Measurements from ENCODE around the gene PASK. TPM values are rescaled to one million over a fixed set of nuclear protein-coding genes. Genes with fewer than 3 reads are reported as not detected.
A peak's percentile ranks its signal among the peaks of the same experiment; 100 is the strongest.

PASK gene
- polyA plus RNA-seq, 3 donors: 0.56 to 4.3 (median 0.70) TPM

DNA sequence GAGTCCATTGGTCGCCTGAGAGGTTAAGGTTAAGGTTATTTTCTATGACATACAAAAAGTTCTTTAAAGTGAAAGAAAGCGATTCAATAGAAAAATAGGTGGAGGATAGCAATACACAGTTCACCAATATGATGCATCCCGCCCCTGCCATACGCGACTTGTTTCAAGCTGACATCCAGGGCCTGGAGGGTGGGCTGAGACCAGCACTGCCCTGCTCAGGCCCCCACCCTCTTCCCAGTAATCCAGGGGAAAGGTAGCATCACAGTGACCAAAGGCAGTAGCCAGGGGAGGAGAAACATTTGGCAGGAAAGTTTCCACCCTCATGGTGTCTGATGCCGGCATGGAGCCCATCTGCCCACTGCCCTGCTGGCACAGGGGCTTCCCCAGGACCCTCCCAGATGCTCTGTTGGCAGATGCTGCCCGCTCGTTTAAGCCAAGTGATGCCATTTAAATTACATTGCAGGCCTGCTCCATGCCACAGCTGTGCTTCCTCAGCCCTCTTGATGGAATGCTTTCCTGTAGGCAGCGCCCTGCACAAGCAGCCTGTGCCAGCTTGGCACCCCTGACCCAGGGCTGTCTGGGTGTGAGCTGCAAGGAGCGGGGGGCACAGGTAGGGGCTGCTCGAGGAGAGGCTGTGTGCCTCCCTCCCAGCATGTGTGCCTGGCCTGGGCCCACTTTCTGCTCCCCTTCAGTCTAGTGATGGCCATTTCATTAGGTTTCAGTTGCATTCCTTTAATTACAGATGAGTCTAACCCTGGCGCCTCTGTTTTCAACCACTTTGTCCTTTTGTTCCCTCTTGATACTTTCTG, 28.5 kb upstream of the PASK start:
- no peak for DNase-seq
- Mint-ChIP-seq H3K36me3 (peaks cover 72 to 93% of the 10 kb centered on the region in 2 donors), H3K9me3 (peaks cover 0 to 3% (median 0%) of the 10 kb centered on the region in 7 donors), H3K4me3 (no peak overlapping the region), H3K27me3 (ENCODE audit: low read depth in 3 of 3) (peaks cover 0 to 3% (median 1%) of the 10 kb centered on the region in 3 donors), H3K27ac (peak overlapping the region in 1 of 7 donors; percentile 35), H3K4me1 (no peaks in the 10 kb centered on the region)
- Histone ChIP-seq H3K9me3 (replicated peaks in 1 of 2; ENCODE audit: control insufficient read depth in 1 of 2, insufficient read depth in 1 of 2, low read length in 2 of 2) (no peaks in the 10 kb centered on the region), H3K4me3 (replicated peaks in 1 of 3; ENCODE audit: low read depth in 2 of 3, low read length in 3 of 3) (no peak overlapping the region), H3K9ac (ENCODE audit: insufficient read depth, low read length, poor library complexity, severe bottlenecking) (no peak overlapping the region), H3K27ac (ENCODE audit: low read depth in 1 of 2, low read length in 2 of 2) (no peak overlapping the region), H3K4me2 (replicated peaks; ENCODE audit: extremely low read depth, low read length, poor library complexity, severe bottlenecking) (no peak overlapping the region), H3K79me2 (ENCODE audit: insufficient read depth, low read length) (no peaks in the 10 kb centered on the region), H3K36me3 (replicated peaks in 1 of 2; ENCODE audit: control insufficient read depth in 1 of 2, insufficient read depth in 2 of 2, low read length in 2 of 2) (peaks cover 51 to 86% of the 10 kb centered on the region in 2 donors), H3K27me3 (ENCODE audit: control insufficient read depth in 2 of 2, insufficient read depth in 2 of 2, low read length in 2 of 2) (no peaks in the 10 kb centered on the region), H3K4me1 (ENCODE audit: control insufficient read depth in 1 of 2, insufficient read depth in 2 of 2, low read length in 2 of 2) (no peaks in the 10 kb centered on the region), H2AFZ (ENCODE audit: insufficient read depth, low read depth, low read length, poor library complexity, severe bottlenecking) (no peak overlapping the region), H4K20me1 (ENCODE audit: insufficient read depth, low read length) (no peaks in the 10 kb centered on the region)
- TF ChIP-seq CTCF (IDR thresholded peaks at IDR 0.05): no peak
- WGBS (ENCODE audit: insufficient coverage): 97% methylated on average over 4 of the region's 12 CpGs
- intact Hi-C loops (cut with micrococcal nuclease): no loop called here

DNA sequence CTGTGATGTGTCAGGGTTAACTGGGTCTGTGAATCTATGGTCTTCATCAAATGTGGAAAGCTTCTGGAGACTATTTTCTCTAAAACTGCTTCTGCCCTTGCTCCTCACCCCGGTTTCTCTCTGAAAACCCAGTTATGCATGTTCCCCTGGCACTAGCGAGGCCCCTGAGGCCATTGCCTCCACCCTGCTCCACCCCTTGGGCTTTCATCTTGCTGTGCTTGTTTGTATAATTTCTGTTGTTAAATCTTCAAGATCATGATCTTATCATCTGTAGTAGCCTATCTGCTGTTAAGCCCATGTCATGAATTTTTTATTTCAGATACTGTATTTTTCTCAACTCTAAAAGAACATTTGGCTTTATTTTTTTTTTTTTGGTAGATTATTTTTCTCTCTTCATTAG, 24.3 kb upstream of the PASK start:
- Mint-ChIP-seq H3K36me3 (peaks cover 80 to 99% of the 10 kb centered on the region in 2 donors), H3K27me3 (ENCODE audit: low read depth in 3 of 3) (peaks cover 0 to 3% (median 1%) of the 10 kb centered on the region in 3 donors), H3K9me3 (peaks cover 15 to 29% (median 20%) of the 10 kb centered on the region in 7 donors), H3K4me1 (no peaks in the 10 kb centered on the region), H3K4me3 (no peak overlapping the region), H3K27ac (peak overlapping the region in 1 of 7 donors; percentile 7)
- Histone ChIP-seq H2AFZ (ENCODE audit: insufficient read depth, low read depth, low read length, poor library complexity, severe bottlenecking) (no peak overlapping the region), H3K79me2 (ENCODE audit: insufficient read depth, low read length) (no peaks in the 10 kb centered on the region), H3K9ac (ENCODE audit: insufficient read depth, low read length, poor library complexity, severe bottlenecking) (no peak overlapping the region), H4K20me1 (ENCODE audit: insufficient read depth, low read length) (no peaks in the 10 kb centered on the region), H3K27me3 (ENCODE audit: control insufficient read depth in 2 of 2, insufficient read depth in 2 of 2, low read length in 2 of 2) (no peaks in the 10 kb centered on the region), H3K9me3 (replicated peaks in 1 of 2; ENCODE audit: control insufficient read depth in 1 of 2, insufficient read depth in 1 of 2, low read length in 2 of 2) (peaks cover 9 to 17% of the 10 kb centered on the region in 2 donors), H3K4me2 (replicated peaks; ENCODE audit: extremely low read depth, low read length, poor library complexity, severe bottlenecking) (no peak overlapping the region), H3K27ac (ENCODE audit: low read depth in 1 of 2, low read length in 2 of 2) (no peak overlapping the region), H3K36me3 (replicated peaks in 1 of 2; ENCODE audit: control insufficient read depth in 1 of 2, insufficient read depth in 2 of 2, low read length in 2 of 2) (peaks cover 66 to 91% of the 10 kb centered on the region in 2 donors), H3K4me1 (ENCODE audit: control insufficient read depth in 1 of 2, insufficient read depth in 2 of 2, low read length in 2 of 2) (no peaks in the 10 kb centered on the region), H3K4me3 (replicated peaks in 1 of 3; ENCODE audit: low read depth in 2 of 3, low read length in 3 of 3) (no peak overlapping the region)
- no CpG with 5 or more reads among the region's 2 CpGs for WGBS (ENCODE audit: insufficient coverage)
- intact Hi-C loops (cut with micrococcal nuclease): no loop called here
- no peak for DNase-seq
- no peak for TF ChIP-seq CTCF (IDR thresholded peaks at IDR 0.05)
